Prostate gland (tissue), 2 donors: Measurements from ENCODE around the gene ZNF681.

Experiments used
- POLR2A ChIP-seq: fragments of 450-650 bp; IDR thresholded peaks from one replicate; pipeline ENCODE4 v1.6.1; 2016; ENCODE audit warnings: antibody characterized with exemption, mild to moderate bottlenecking
- POLR2AphosphoS5 ChIP-seq: sonication (generic); formaldehyde crosslinking; IDR thresholded peaks from one replicate; pipeline ENCODE4 v1.6.1; 2017; ENCODE audit warnings: antibody characterized with exemption
- TF ChIP-seq, protein P1 (sequence below), 4 experiments: fragments of 200-600 bp in 2 of 4; fragments of 450-650 bp in 2 of 4; sonication (generic) in 2 of 4; IDR thresholded peaks; 1 replicate in 3 of 4; 2 replicates in 1 of 4; pipeline ENCODE4 v1.5.1; 2016 to 2019; ENCODE audit warnings: antibody characterized with exemption in 4 of 4, mild to moderate bottlenecking in 2 of 4, moderate library complexity in 2 of 4

GRCh38 chr19:23784274-23784673, 25.6 kb upstream of the ZNF681 start:
- TF ChIP-seq, protein P1, sequence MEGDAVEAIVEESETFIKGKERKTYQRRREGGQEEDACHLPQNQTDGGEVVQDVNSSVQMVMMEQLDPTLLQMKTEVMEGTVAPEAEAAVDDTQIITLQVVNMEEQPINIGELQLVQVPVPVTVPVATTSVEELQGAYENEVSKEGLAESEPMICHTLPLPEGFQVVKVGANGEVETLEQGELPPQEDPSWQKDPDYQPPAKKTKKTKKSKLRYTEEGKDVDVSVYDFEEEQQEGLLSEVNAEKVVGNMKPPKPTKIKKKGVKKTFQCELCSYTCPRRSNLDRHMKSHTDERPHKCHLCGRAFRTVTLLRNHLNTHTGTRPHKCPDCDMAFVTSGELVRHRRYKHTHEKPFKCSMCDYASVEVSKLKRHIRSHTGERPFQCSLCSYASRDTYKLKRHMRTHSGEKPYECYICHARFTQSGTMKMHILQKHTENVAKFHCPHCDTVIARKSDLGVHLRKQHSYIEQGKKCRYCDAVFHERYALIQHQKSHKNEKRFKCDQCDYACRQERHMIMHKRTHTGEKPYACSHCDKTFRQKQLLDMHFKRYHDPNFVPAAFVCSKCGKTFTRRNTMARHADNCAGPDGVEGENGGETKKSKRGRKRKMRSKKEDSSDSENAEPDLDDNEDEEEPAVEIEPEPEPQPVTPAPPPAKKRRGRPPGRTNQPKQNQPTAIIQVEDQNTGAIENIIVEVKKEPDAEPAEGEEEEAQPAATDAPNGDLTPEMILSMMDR (IDR thresholded peaks at IDR 0.05) = no peak
- TF ChIP-seq POLR2A = no peak
- TF ChIP-seq POLR2AphosphoS5 = no peak
